ENCODE measurements around the gene TSPAN18.

DNA sequence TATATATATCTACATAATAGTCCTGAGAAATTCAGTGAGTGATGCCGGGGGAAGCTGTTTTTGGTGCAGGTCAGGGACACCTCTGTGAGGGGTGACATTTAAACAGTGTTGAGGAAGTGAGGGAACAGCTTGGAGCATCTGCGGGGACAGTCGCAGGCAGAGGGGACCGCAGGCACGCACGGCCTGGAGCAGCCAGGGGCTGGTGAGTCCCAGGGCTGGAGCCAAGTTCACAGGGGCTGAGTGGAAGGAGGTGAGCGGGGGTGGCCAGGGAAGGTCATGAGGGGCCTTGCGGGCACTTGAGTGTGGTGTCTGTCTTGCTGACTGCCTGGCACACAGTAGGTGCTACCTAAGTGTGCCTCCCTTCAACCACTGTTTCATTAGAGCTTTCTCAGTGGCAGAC is 65.4 kb downstream of the TSPAN18 start:
- no peak for TF ChIP-seq EZH2phosphoT487 (IDR thresholded peaks at IDR 0.05; ENCODE audit: borderline replicate concordance)
- TF ChIP-seq, protein P1, sequence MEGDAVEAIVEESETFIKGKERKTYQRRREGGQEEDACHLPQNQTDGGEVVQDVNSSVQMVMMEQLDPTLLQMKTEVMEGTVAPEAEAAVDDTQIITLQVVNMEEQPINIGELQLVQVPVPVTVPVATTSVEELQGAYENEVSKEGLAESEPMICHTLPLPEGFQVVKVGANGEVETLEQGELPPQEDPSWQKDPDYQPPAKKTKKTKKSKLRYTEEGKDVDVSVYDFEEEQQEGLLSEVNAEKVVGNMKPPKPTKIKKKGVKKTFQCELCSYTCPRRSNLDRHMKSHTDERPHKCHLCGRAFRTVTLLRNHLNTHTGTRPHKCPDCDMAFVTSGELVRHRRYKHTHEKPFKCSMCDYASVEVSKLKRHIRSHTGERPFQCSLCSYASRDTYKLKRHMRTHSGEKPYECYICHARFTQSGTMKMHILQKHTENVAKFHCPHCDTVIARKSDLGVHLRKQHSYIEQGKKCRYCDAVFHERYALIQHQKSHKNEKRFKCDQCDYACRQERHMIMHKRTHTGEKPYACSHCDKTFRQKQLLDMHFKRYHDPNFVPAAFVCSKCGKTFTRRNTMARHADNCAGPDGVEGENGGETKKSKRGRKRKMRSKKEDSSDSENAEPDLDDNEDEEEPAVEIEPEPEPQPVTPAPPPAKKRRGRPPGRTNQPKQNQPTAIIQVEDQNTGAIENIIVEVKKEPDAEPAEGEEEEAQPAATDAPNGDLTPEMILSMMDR (conservative IDR thresholded peaks at IDR 0.05; ENCODE audit: low read length): no peak
